Stimulated activated CD4-positive, alpha-beta T cell treated with anti-CD3 and anti-CD28 coated beads, Interleukin-1b, Interleukin-23, amount 100 ng/mL, for 1 hour (primary cell): ENCODE measurements around the gene PHTF2.

Source experiments
- DNase-seq, 2 donors: peaks; one replicate each; pipeline ENCODE4 v3.0.0-alpha.2; 2020; ENCODE audit warnings: low read depth in 2 of 2

Gene PHTF2

GRCh38 chr7:77931841-77932240, 133.3 kb downstream of the PHTF2 start:
- no peak for DNase-seq

GRCh38 chr7:77933394-77933793, 134.8 kb downstream of the PHTF2 start:
- DNase-seq: no peak

DNA sequence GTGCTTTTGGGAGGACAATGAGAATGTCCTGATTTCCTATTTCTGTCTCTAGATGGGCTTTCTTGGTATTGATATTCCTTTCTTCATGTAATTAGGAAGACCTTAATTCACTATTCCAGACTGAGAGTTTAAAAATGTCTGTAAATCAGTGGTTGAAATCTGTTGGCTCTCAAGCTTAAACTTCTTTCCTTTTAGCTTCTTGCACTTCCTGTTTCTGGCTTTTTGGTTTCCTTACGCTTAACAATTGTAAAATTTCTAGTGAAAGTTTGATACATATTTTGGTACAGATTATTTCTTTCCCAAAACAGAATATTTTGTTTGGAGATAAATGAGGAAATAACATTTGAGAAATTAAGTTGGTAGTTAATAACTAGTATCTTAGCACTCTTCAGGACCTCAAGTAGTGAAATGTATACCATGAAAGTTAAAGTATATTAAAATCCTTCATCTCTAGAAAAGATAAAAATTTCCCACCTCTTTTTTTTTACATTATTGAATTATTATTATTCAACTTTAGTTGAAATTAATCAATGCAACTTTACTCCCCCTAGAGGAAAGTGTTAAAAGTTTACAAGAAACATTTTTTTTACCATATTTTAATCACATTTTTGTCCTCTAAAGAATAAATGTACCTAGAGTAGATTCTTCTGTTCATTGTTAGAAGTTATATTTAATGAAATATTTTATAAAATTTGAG, 137.2 kb downstream of the PHTF2 start:
- DNase-seq: no peak

- DNase-seq: no peak
Measured at GRCh38 chr7:77940647-77941046, 142.1 kb downstream of the PHTF2 start.

- DNase-seq: no peak
Measured at GRCh38 chr7:77942431-77942830, 143.9 kb downstream of the PHTF2 start.

GRCh38 chr7:77944183-77945182, 145.9 kb downstream of the PHTF2 start:
- no peak for DNase-seq

DNA sequence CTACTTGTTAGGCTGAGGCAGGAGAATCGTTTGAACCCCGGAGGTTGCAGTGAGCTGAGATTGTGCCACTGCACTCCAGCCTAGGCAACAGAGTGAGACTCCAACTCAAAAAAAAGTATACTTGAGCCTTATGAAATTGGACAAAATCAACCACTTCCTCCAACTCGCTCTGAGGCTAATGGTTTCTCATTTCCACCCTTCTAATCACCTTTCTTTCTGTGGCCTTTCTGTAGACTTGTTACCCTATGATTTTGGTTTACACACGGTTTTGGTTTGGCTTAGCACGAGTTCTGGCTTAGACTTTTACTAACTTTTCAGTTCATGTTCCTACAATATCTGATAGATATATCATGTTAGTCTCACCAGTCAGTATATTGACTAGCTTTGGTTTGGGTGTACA, 152.0 kb downstream of the PHTF2 start:
- DNase-seq: no peak

DNA sequence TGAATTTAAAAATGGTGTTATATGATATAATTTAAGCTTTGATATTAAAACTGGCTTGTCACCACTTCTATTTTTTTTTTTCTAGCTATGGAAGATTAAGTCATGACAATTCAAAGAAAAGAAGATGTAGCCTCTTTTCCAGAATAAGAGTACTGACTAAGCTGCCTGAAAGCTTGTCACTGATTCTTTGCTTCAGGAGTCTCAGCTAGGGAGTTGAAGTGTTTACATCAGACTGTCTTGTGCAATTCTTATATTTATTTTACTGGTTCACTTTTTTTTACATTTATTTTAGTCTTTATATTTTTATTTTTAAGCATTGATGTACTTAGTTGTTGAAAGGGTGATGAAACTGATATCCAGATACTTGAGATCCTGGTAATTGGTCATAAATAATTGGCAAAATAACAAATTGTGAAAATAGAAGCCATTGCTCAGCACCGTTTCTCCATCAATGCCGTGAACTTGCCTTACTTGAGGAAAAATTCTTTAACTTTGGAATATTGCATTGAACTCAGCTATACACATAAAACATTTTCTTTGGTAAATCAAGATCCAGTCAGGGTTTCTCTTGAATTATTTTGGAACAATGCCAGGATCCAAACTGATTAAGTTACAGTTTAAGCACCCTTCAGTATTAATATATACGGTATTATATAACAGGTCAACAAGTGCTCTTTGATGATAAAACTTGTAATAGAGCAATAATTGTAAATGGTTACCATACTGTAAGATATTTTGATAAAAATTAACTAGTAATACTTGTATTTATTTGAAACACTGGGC, 156.4 kb downstream of the PHTF2 start:
- DNase-seq: no peak

DNA sequence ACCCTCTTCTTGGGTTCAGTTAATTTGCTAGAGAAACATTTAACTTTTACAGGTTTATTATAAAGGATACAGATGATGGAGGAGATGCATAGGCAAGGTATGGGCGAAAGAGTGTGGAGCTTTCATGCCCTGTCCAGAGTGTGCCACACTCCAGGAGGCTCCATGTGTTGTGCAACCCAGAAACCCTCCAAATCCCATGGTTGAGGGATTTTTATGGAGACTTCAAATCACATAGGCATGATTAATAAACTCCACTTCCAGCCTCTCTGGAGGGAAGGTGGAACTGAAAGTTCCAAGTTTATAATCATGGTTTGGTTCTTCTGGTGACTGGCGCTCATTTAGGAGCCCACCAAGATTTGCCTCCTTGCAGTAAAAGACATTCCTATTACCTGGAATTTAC, 159.9 kb downstream of the PHTF2 start:
- DNase-seq: no peak

DNA sequence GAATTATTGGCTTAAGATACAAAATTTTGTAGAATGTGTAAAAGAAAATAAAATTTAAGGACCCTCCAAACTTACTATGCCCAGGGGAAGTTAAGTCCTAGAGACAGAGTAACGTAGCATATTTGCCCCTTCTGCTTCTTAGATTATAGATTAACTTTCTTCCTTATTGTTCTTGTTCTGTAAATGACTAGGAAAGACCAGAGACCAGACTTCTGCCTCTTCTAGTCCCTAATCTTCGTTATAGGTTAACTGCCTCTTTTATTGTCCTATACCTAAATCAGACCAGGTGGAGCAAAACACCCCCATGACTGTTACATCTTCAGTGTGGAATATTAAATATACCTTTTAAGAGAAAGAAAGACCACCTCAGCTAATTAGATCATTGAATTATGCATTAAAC, 160.5 kb downstream of the PHTF2 start:
- DNase-seq: no peak

DNA sequence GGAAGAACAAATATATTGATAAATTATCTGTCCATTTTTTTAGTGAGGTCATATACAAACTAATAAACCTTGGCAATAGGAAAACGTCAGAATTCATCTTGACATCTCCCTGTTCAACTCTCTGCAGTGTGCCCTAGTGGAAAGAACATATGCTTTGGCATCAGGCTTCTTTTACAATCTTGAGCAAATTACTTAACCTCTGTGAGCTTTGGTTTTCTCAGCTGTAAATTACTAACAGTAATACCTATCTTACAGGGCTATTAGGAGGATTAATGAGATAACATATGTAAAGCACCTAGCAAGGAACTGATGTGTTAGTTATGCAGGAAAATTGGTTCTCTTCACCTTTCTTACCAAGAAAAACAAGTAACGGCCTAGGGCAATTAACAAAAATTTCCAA, 161.8 kb downstream of the PHTF2 start:
- DNase-seq: no peak

- no peak for DNase-seq
Measured at GRCh38 chr7:77967429-77967828, 168.9 kb downstream of the PHTF2 start.

DNA sequence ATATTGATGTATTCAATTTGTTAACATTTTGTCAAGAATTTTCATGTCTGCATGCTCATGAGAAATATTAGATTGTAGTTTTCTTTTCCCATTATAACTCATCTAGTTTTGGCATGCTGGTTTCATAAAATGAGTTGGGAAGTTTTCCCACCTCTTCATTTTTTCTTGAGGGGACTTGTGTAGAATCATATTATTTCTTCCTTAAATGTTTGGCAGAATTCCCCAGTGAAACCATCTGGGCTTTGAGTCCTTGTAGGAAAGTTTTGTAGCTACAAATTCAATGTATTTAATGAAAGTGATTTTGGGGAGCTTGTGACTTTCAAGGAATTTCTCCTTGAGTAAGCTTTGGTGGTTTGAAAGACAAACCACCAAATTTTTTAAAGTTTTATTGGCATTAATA, 173.2 kb downstream of the PHTF2 start:
- DNase-seq: no peak

DNA sequence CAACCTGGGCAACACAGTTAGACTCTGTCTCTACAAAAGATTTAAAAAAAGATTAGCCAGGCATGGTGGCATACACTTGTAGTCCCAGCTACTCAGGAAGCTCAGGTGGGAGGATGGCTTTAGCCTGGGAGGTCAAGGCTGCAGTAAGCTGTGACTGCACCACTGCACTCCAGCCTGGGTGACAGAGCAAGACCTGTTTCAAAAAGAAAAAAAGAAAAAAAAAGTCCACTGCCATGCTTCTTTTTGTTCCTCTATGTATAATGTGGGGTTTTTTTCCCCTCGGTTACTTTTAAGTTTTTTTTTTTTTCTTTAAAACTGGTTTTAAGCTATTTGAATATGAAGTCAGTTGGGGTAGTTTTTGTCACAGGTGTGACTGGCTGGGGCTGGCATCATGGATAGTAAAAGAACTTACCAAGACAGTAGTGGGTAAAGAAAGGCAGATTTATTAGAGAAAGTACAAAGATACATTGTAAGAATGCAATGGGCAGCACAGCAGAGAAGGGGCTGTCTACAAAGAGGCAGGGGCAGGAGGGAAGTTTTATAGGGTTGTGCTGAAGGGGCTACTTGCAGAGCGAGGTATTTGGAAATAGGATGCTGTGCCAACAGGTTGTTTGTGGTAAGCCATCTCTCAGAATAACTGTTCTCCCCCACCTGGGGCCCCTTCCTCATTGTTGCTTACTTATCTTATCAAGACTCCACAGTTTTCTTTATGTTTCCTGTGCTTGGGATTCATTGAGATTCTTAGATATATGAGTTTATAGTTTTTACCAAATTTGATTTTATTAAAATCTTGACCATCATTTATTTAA, 177.3 kb downstream of the PHTF2 start:
- no peak for DNase-seq

DNA sequence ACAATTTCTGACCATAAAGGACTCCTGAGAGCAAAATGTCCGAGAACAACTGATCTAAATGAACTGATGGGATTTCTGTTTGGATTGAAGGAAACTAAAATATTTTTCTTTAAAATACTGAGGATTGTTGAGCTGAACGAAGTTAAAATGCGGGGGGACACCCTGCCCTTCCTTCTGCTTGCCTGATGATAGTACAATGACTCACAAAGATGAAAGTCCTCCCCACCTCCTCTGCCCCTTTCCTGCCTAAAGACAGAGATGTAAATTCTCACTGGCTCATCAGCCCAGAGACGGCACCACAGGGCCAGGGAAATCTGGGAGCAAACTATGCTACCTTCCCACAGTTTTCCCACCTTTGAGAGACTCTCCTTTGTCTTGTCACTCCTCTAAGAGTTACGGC, 180.6 kb downstream of the PHTF2 start:
- no peak for DNase-seq

GRCh38 chr7:77980087-77980713, 181.6 kb downstream of the PHTF2 start:
- no peak for DNase-seq

DNA sequence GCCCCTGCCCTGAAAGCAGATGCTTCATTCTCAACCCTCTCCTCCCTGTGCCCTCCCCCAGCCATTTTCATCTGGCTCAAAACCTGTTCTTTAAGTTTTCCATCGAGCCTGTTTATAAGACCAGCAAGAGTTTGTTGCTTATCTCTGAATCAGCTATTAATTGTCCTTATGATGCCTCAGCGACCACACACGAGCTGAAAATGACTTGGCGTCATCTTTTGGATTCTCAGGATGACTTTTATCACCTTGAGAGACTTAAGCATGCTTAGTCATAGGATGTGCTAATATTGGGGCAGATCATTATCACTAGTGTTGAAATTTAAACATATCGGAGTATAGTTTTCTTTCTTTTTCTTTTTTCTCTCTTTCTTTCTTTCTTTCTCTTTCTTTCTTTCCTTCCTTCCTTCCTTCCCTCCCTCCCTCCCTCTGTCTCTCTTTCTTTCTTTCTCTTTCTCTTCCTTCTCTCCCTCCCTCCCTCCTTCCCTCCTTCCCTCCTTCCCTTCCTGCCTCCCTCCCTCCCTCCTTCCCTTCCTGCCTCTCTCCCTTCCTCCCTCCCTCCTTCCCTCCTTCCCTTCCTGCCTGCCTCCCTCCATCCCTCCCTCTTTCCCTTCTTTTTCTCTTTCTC, 184.5 kb downstream of the PHTF2 start:
- no peak for DNase-seq

GRCh38 chr7:77983973-77984372, 185.4 kb downstream of the PHTF2 start:
- no peak for DNase-seq

- no peak for DNase-seq
Measured at GRCh38 chr7:77985232-77985973, 186.8 kb downstream of the PHTF2 start.

DNA sequence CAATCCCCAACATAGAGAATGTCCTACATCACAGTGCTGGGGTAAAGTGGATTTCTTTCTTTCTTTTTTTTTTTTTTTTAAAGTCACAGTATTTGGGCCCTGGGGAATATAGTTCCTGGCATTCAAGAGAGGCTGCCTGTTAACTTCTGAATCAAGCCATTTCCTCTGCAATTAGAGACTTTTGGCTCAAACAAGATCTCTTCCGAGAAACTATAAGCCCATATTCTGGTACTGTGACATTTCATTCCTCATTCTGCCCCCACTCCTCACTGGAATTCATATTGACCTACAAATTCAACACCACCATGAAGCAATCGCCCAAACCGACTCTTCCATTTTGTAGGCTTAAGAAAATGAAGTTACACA, 187.4 kb downstream of the PHTF2 start:
- no peak for DNase-seq
